Neural crest cell (in vitro differentiated cells): ENCODE data around the gene TMEM41A. TPM values are rescaled to one million over a fixed set of nuclear protein-coding genes. Genes with fewer than 3 reads are reported as not detected.

Experiments
- DNase-seq: peaks from one replicate; pipeline ENCODE4 v3.0.0; 2021; ENCODE audit warnings: low read depth, mixed read lengths, low spot score
- H3K27ac Mint-ChIP-seq: one replicate; pipeline ENCODE4 v1.8.0; 2021; ENCODE audit warnings: mild to moderate bottlenecking, mixed read lengths; ENCODE audit not compliant: unreplicated experiment
- H3K27me3 Mint-ChIP-seq: 2 replicates; pipeline ENCODE4 v1.8.0; 2021; ENCODE audit warnings: low read depth, mild to moderate bottlenecking, mixed read lengths
- H3K36me3 Mint-ChIP-seq: 2 replicates; pipeline ENCODE4 v1.8.0; 2021; ENCODE audit warnings: low read depth, mild to moderate bottlenecking, mixed read lengths
- H3K4me1 Mint-ChIP-seq: 2 replicates; pipeline ENCODE4 v1.8.0; 2021; ENCODE audit warnings: mixed read lengths
- H3K4me3 Mint-ChIP-seq: one replicate; pipeline ENCODE4 v1.8.0; 2021; ENCODE audit warnings: mild to moderate bottlenecking, mixed read lengths
- H3K9me3 Mint-ChIP-seq: 2 replicates; pipeline ENCODE4 v1.8.0; 2021; ENCODE audit warnings: mixed read lengths
- long read RNA-seq: library from polyadenylated mRNA; unstranded; transcript quantifications from one replicate; pipeline ENCODE4 v2.0.0, GENCODE V29; 2020
- total RNA-seq: library from RNA; stranded (reverse); gene quantifications from 2 replicates; pipeline ENCODE4 v1.2.1, GENCODE V29; 2021
- TF ChIP-seq, protein P1 (sequence below): fragments of 200-600 bp; sonication (generic); conservative IDR thresholded peaks from 2 replicates; pipeline ENCODE4 v1.5.0; 2021; ENCODE audit warnings: antibody characterized with exemption, mild to moderate bottlenecking

The TMEM41A gene
- total RNA-seq, result 19.9 and 20.2 TPM in 2 replicates
- long read RNA-seq, partial matches to known transcripts, result 1 of 8 reads
- long read RNA-seq, other reads (novel, unspliced or antisense), result 4 of 8 reads

DNA sequence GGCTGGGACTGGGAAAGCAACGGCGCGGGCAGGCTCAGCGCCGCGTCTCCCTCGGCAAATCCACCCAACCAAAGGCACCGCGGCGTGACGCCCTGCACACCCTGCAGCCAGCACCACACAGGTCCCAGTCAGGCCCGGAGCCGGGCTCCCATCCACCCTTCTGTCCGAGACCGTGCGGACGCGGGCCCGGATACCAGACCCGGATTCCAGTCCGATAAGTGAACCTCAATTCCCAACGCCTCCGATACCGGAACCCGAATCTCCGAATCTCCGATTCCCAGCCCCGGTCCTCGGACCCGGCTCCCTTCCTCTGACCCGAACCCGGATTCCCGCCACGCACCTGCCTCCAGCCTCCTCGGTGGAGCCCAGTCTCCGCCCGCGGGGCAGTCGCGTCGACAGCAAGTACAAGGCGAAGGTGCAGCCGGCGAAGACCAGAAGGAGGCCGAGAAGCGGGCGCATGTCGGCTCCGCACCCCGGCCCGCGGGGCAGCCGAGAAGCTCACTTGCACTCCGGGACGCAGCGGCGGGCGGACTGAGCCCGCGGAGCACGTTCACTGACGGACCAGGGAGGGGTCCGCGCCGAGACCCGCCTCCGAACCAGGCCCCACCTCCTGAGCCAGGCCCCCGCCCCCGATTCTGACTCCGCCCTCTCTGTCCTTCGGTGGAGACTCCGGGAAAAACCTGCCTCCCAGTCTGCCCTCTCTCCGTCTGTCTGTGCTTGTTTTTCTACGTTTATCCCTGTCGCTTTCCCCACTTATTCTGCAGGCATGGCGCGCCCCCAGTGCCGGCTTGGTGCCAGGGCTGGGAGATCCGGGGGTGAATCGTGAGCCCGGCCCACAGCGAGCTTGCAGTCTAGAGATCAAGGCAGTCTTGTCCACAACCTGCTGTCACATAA, at the start of gene TMEM41A:
Gene TMEM41A (minus strand): TSS at position 533 of the 894 bp plus-strand sequence. CDS start 74 bp downstream, at position 459.
- TF ChIP-seq, protein P1, sequence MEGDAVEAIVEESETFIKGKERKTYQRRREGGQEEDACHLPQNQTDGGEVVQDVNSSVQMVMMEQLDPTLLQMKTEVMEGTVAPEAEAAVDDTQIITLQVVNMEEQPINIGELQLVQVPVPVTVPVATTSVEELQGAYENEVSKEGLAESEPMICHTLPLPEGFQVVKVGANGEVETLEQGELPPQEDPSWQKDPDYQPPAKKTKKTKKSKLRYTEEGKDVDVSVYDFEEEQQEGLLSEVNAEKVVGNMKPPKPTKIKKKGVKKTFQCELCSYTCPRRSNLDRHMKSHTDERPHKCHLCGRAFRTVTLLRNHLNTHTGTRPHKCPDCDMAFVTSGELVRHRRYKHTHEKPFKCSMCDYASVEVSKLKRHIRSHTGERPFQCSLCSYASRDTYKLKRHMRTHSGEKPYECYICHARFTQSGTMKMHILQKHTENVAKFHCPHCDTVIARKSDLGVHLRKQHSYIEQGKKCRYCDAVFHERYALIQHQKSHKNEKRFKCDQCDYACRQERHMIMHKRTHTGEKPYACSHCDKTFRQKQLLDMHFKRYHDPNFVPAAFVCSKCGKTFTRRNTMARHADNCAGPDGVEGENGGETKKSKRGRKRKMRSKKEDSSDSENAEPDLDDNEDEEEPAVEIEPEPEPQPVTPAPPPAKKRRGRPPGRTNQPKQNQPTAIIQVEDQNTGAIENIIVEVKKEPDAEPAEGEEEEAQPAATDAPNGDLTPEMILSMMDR, result no peak
- Mint-ChIP-seq H3K36me3 (peaks cover 3% of the 10 kb centered on the region), H3K4me1 (peaks cover 21% of the 10 kb centered on the region), H3K27ac (peak within 1 kb of the TSS; percentile 98), H3K4me3 (peak within 1 kb of the TSS; percentile 97), H3K9me3 (peaks cover 3% of the 10 kb centered on the region), H3K27me3 (peaks cover 15% of the 10 kb centered on the region)
- DNase-seq, result peak; percentile 95

DNA sequence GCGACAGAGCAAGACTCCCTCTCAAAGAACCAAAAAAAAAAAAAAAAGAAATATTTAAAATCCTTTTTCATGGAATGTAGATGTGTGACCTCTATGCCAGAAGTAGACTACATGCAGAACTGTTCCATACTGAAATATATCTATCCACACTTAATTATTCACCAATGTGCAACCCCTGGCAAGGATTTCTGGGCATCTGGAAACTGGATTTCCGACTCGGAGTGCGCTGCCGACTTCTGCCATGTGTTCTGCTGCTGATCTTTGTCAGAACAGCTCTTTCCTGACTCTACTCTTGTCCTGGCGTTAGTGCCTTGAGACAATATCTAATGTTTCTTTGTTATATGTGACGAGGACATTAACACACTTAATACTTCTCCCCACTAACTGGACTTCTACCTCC, 41.9 kb upstream of the TMEM41A start:
- Mint-ChIP-seq H3K9me3 (no peaks in the 10 kb centered on the region), H3K36me3 (no peaks in the 10 kb centered on the region), H3K27ac (no peak overlapping the region), H3K4me1 (peaks cover 5% of the 10 kb centered on the region), H3K27me3 (no peaks in the 10 kb centered on the region), H3K4me3 (no peak overlapping the region)
- TF ChIP-seq, protein P1, result no peak
- DNase-seq, result no peak

DNA sequence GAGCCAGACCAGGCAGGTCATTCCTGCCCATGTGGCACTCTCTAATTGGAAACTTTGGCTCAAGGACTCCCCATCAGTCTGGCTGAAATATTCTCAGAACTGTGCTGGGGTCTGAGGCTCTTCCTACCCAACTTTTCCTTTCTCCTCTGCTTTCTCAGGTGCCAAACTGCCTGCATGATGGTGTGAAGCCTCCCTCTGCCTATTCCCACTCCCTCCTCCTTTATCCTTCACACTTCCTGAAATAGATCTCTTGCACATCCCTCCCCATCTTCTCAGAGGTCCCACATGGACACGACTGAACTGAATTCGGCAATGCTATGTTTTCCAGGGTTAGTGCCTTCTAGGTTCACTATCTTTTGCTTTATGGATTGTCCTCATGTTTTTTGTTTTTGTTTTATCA, 41.1 kb upstream of the TMEM41A start:
- DNase-seq, result no peak
- Mint-ChIP-seq H3K27me3 (no peaks in the 10 kb centered on the region), H3K9me3 (no peaks in the 10 kb centered on the region), H3K36me3 (no peaks in the 10 kb centered on the region), H3K27ac (no peak overlapping the region), H3K4me3 (no peak overlapping the region), H3K4me1 (peaks cover 5% of the 10 kb centered on the region)
- TF ChIP-seq, protein P1, result no peak

DNA sequence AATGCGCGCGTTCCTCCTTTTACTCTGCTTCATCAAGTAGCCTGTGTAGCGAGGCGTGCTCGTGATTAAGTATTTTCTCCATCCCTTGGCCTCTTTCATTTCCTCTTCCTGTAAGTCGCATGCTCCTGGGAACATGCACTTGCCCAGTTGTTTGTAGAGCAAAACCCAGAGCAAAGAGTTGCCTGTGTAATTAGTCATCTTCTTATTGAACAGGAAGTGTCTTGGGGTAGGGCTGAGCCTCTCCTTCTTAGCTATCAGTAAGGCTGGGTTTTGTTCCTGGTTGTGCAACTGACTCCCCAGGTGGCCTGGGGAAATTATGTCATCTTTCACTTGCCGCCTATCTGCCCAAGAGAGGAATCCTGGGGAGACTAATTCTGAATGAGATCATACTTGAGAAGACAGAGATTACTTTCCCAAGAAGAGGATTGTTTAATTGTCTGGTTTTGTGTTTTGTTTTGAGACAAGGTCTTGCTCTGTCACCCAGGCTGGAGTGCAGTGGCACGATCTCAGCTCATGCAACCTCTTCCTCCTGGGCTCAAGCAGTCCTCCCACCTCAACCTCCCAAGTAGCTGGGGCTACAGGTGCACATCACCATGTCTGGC, 38.6 kb upstream of the TMEM41A start:
- Mint-ChIP-seq H3K4me3 (no peak overlapping the region), H3K27ac (peak overlapping the region; percentile 39), H3K4me1 (peaks cover 15% of the 10 kb centered on the region), H3K27me3 (no peaks in the 10 kb centered on the region), H3K9me3 (no peaks in the 10 kb centered on the region), H3K36me3 (no peaks in the 10 kb centered on the region)
- DNase-seq, result no peak
- TF ChIP-seq, protein P1, result no peak

DNA sequence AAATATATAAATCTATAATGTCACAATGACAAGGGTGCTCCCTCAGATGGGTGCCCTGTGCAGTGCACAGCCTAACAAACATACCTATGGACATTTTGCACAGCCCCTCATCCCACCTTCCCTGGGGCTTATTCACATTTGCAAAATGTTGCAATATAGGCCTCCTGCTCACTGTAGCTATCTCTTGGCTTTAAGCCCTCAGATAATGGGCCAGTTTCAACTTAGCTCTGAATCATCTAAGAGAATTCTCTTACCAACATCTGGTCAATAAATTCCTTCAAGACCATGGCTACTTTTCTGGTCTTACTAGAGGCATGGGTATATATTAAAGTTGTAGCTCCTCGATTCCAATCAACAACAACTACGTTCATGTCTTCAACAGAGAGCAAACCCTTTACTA, 35.7 kb upstream of the TMEM41A start:
- TF ChIP-seq, protein P1, result no peak
- Mint-ChIP-seq H3K27me3 (no peaks in the 10 kb centered on the region), H3K27ac (no peak overlapping the region), H3K4me1 (peaks cover 15% of the 10 kb centered on the region), H3K4me3 (no peak overlapping the region), H3K36me3 (no peaks in the 10 kb centered on the region), H3K9me3 (no peaks in the 10 kb centered on the region)
- no peak for DNase-seq
